Measurements from ENCODE around the gene PRM1.

DNA sequence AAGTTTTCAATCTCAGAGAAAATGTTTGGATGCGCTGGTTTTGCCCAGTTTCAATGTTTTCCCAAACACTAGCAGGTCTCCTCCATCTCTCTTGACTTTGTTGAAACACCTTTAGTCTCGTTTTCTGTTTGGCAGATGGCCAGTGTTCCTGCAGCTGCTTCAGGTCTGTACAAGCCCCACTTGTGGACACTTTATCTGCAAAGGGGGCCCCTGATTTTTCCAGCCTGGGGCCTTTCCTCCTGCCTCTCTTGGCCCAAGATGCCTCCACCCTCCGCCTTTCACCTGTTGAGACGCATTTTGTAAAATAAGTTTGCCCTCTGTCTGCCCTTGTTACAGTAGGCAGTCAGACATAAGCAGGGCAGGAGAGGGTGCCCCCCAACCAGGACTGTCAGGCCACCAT, 21.8 kb upstream of the PRM1 start:
- TF ChIP-seq EZH2 (IDR thresholded peaks at IDR 0.05; ENCODE audit: insufficient read depth, poor library complexity, severe bottlenecking) (no peak), EZH2phosphoT487 (IDR thresholded peaks at IDR 0.05; ENCODE audit: insufficient read depth, low read depth) (no peak)
